Muscle of arm (tissue), 12 donors: ENCODE measurements around the gene ABHD8. TPM values are rescaled to one million over a fixed set of nuclear protein-coding genes. Genes with fewer than 3 reads are reported as not detected.

Source experiments
- DNase-seq: peaks from one replicate; pipeline ENCODE4 v3.0.0-alpha.2; 2013
- polyA plus RNA-seq, 12 donors: library from polyadenylated mRNA; unstranded; fragments of 120-200 nt; gene quantifications; one replicate each; pipeline ENCODE4 v1.2.1, GENCODE V29; 2013; ENCODE audit not compliant: insufficient read length in 12 of 12

Gene ABHD8
- polyA plus RNA-seq, 12 donors = 4.5 to 15.3 (median 6.1) TPM; not detected in 1

- no peak for DNase-seq
Measured at GRCh38 chr19:17268754-17269153, 34.5 kb downstream of the ABHD8 start.

GRCh38 chr19:17266975-17267788 lies 36.0 kb downstream of the ABHD8 start, which contains the start of gene BABAM1:
TSS of gene BABAM1 (plus strand) at chr19:17267443. CDS start at chr19:17268807, 1,364 bp downstream.
- peak; percentile 98 for DNase-seq

GRCh38 chr19:17266589-17266974 lies 36.6 kb downstream of the ABHD8 start:
- no peak for DNase-seq

DNA sequence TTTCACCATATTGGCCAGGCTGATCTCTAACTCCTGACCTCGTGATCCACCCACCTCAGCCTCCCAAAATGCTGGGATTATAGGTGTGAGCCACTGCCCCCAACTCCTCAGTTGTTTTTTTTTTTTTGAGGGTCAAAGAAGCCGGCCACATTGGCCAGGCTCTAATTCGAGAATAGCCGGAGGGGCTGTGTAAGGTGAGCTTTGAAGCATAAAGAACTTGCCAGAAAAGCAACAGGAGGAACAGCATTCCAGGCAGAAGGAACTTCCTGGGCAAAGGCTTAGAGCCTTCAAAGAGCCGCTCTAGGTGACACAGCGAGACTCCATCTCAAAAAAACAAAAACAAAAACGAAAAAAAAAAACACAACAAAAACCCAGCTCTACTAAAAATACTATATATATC lies 37.2 kb downstream of the ABHD8 start:
- DNase-seq = no peak

DNA sequence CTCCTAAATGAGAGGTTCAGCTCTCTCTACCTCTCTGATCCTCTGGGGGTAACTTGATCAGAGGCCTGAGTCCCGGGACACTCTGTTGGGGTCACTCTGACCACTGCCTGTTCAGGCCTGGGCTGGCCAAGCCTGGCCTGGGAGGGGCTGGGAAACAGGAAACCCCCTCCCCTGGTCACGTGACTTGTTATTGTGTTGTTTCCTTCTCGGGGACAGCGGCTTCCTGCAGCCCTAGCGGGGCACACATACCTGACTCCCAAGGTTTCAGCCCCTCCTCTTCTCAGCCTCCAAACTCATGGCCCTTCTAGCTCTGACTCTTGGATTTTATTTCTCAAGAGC lies 38.6 kb downstream of the ABHD8 start, which contains the start of gene USHBP1:
Gene USHBP1, minus strand, starts transcription at position 105 of the 339 bp plus-strand sequence. CDS start 446 bp downstream, outside the sequence.
- DNase-seq = no peak

DNA sequence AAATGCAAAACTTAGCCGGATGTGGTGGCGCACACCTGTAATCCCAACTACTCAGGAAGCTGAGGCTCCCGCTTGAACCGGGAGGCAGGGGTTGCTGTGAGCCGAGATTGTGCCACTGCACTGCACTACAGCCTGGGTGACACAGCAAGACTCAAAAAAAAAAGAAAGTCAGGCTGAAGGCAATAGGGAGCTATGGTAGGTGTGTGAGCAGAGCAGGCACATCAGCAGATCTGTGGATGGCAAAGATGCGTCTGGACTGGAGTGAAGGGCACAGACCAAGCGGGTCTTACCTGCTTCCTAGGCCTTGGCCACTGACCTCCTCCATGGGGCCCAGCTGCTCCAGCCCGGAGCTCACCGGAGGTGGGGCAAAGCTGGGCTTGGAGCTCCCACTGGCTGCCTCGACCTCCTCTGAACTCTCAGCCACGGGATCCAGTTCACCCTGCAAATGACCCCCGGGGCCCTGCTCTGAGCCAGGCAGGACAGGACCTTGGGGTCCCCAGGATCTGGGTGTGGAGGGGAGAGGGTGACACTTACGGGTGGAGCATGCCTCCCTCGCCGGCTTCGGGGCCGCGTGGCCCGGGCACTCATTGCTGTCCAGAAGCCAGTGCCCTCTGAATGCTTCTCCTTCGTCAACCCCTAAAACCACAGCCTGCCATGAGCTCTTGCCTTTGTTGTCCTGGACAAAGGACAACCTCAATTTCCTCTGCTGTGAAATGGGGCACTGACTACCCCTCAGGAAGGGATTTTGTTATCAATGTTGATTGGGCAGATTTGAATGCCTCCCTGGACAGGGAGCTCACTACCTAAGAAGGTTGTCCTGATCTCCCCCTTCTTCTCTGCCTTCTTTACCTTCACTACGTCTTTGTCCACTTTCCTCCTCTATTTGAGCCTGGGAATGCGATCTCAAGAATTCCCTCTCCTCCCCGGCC lies 39.2 kb downstream of the ABHD8 start:
- DNase-seq = no peak

DNA sequence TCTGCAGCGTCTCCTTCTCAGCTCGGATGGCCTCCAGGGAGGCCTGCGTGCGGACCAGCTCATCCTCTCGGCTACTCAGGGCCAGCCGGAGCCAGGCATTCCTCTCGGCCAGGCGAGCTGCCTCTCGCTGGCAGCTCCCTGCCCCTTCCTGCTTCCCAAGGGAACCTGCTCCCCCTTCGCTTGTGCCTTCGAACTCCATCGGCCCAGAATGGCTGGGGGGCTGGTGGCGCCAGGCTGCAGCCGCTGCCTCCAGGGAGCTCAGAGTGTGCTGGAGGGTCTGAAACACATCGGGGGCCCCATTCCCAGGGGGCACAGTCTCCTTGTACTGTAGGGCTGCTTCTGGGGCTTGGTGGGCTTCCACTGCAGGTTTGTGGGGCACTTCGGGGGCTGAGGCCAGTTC lies 40.7 kb downstream of the ABHD8 start:
- DNase-seq = no peak

DNA sequence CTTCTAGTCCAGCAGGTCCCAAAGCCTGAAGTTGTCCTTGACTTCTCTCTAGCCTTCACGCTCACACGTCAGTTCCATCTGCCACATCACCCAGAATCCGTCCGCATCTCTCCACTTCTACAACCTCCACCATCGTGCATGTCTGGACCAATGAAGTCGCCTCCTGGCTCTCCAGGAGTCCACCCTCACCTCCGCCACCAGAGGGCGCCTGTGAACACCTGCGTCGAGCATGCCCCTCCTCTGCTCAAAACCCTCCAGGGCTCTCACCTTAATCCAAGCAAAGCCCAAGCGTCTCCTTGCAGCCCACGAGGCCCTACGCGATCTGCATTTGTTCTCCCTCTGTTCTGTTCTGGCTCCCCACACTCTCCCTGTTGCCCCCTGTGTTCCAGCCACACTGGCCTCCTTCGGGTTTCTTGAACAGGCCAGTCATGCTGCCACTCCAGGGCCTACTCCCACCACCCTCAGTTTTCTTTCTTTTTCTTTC lies 42.3 kb downstream of the ABHD8 start:
- DNase-seq = no peak

- no peak for DNase-seq
Measured at GRCh38 chr19:17259934-17260333, 43.3 kb downstream of the ABHD8 start.

- DNase-seq = no peak
Measured at GRCh38 chr19:17259118-17259780, 44.0 kb downstream of the ABHD8 start.

DNA sequence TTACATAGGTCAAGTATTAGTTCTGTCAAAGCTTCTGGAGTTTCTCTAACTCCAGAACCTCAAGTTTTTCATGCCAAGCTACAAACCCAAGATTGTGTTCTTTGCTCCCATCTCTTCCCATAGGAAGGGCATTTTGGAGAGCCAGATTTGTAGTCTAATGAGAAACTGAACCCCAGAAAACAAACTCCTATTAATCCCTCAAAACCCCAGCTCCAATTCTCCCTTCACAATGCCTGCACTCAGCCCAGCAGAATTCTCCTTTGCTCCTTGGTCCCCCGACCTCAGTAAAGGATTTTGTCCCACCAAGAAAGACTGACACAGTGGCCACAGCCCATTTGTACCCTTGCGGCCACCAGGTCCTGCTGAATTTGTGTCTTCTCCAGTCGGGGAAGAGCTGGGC lies 47.1 kb downstream of the ABHD8 start:
- no peak for DNase-seq

- DNase-seq = no peak
Measured at GRCh38 chr19:17255150-17255621, 48.0 kb downstream of the ABHD8 start.

GRCh38 chr19:17254636-17255035 lies 48.6 kb downstream of the ABHD8 start:
- DNase-seq = no peak

- DNase-seq = no peak
Measured at GRCh38 chr19:17249887-17250548, 53.2 kb downstream of the ABHD8 start.

GRCh38 chr19:17248011-17248776 lies 55.0 kb downstream of the ABHD8 start:
- DNase-seq = no peak

DNA sequence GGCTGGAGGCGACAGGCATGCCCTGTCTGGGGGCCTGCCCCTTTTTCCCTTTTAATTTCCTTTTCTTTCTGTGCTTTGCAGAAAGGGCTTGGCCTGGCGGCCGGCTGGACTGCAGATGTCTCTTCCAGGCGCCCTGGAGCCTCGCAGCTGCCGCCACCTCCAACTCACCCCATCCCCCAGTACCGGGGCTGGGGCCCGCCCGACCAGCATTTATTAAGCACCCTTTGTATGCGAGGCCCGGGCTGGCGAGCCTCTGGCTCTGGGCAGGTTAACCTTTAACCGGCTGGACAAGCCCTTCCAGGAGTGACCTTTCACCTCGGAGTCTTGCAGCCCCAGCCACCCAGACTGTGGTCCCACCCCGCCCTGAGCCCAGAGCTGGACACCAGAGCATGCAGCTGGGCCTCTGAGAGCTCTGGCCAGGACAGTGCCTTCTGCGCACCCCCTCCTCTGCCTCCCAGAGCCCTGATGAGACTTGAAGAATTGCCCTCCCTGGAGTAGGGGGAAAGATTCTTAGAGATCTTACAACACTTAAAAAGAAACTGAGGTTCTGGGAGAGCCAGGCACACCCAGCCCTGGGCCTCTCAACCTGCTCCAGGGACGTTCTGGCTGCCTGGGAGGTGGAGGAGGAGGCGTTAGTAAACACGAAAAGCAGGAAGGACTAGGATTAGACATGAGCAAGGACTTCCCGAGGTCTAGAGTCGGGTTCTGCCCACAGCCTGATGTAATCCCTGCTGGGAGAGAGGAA lies 56.4 kb downstream of the ABHD8 start:
- DNase-seq = peak; percentile 75

- DNase-seq = no peak
Measured at GRCh38 chr19:17245535-17245984, 57.7 kb downstream of the ABHD8 start, which contains the start of gene NR2F6. TSS of gene NR2F6 (minus strand) at chr19:17245919. CDS start at chr19:17245220, 699 bp downstream.

GRCh38 chr19:17244618-17245534 lies 58.3 kb downstream of the ABHD8 start:
- no peak for DNase-seq
